NT2/D1 (cell line): Measurements from ENCODE around the gene RASGRP2.
A peak's percentile ranks its signal among the peaks of the same experiment; 100 is the strongest.

Experiments
- DNase-seq: peaks from one replicate; pipeline ENCODE4 v3.0.0-alpha.2; 2011; ENCODE audit warnings: low read depth, low spot score
- H3K27me3 ChIP-seq: 2 replicates; pipeline ENCODE4 v1.6.0; 2011; ENCODE audit warnings: mild to moderate bottlenecking; ENCODE audit not compliant: insufficient read length, insufficient read depth
- H3K36me3 ChIP-seq: 2 replicates; pipeline ENCODE4 v1.6.1; 2011; ENCODE audit warnings: mild to moderate bottlenecking, low read length, mixed read lengths; ENCODE audit not compliant: insufficient read depth, insufficient read length
- H3K4me1 ChIP-seq: 2 replicates; pipeline ENCODE4 v1.5.1; 2011; ENCODE audit not compliant: insufficient read depth, insufficient read length
- H3K4me3 ChIP-seq: 2 replicates; pipeline ENCODE4 v1.5.1; 2011; ENCODE audit warnings: low read depth; ENCODE audit not compliant: insufficient read length
- H3K9ac ChIP-seq: 2 replicates; pipeline ENCODE4 v1.6.0; 2011; ENCODE audit warnings: low read depth; ENCODE audit not compliant: insufficient read length
- H3K9me3 ChIP-seq: 2 replicates; pipeline ENCODE4 v1.5.1; 2011; ENCODE audit warnings: mild to moderate bottlenecking, low read length; ENCODE audit not compliant: insufficient read depth
- SUZ12 ChIP-seq: IDR thresholded peaks from 2 replicates; pipeline ENCODE4 v1.6.1; 2011; ENCODE audit not compliant: insufficient read length, insufficient read depth; ENCODE audit errors: extremely low read depth
- YY1 ChIP-seq: IDR thresholded peaks from 2 replicates; pipeline ENCODE4 v1.6.1; 2011; ENCODE audit not compliant: insufficient read length, insufficient read depth
- ZNF274 ChIP-seq: IDR thresholded peaks from 2 replicates; pipeline ENCODE4 v1.6.1; 2011; ENCODE audit warnings: mild to moderate bottlenecking, low read depth, low read length

Gene RASGRP2

GRCh38 chr11:64717268-64717578, 26.7 kb downstream of the RASGRP2 start:
- no peaks in the 10 kb centered on the region for H3K9me3 ChIP-seq

DNA sequence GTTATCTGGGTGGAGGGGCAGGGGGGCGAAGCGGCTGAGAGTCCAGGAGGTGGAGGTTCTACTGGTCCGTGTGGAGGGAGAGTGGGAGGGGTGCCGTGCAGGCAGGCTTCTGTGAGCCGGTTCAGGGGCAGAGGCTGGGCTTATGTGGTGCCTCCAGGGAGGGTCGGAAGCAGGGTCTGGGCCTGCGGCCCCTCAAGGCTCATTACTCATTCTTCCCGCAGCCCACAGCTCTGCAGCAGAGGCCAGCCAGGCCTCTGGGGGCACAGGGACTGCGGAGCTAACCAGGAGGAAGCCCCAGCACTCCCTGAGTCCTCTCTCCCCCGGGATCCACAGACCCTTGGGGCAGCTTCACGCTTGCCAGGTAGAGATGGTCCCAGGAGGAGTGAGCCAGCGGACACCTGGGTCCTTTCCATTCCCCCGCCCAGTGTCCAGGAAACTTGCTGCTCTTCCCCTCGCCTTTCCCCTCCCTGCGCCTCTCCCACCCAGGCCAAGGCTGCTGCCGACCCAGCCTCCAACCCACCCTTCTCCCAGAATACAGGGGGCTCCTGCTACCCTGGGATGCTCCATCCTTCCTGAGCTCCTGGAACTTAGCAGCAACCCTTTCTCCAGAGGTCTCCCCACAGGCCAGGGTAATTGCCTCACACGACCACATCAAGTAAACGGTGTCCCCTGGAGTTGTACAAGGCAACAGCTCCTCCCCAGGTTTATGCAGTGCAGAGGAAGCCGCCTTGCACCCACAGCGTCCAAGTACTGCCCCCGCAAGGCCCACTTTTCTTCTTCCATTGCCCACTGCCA, 27.3 kb downstream of the RASGRP2 start:
- no peaks in the 10 kb centered on the region for H3K9me3 ChIP-seq
- peaks cover 17% of the 10 kb centered on the region for H3K4me1 ChIP-seq
- TF ChIP-seq ZNF274 (no peak), YY1 (no peak), SUZ12 (no peak)
- no peaks in the 10 kb centered on the region for H3K36me3 ChIP-seq
- no peak overlapping the region for H3K4me3 ChIP-seq
- H3K27me3 ChIP-seq: peaks cover 75% of the 10 kb centered on the region
- peak overlapping the region; percentile 24 for H3K9ac ChIP-seq
- DNase-seq: no peak

More at GRCh38 chr11:64717268-64717578, 26.7 kb downstream of the RASGRP2 start:
- TF ChIP-seq SUZ12 (no peak), ZNF274 (no peak), YY1 (no peak)
- no peak overlapping the region for H3K9ac ChIP-seq
- H3K36me3 ChIP-seq: no peaks in the 10 kb centered on the region
- H3K4me1 ChIP-seq: peaks cover 14% of the 10 kb centered on the region
- peaks cover 75% of the 10 kb centered on the region for H3K27me3 ChIP-seq
- no peak overlapping the region for H3K4me3 ChIP-seq
- DNase-seq: no peak

- Histone ChIP-seq H3K27me3 (peaks cover 71% of the 10 kb centered on the region), H3K4me3 (no peak overlapping the region)
- no peak for TF ChIP-seq ZNF274
- TF ChIP-seq YY1: no peak
- TF ChIP-seq SUZ12: no peak
Measured at GRCh38 chr11:64715756-64716472, 28.0 kb downstream of the RASGRP2 start.

GRCh38 chr11:64715110-64715509, 28.8 kb downstream of the RASGRP2 start:
- H3K9ac ChIP-seq: no peak overlapping the region
- H3K36me3 ChIP-seq: no peaks in the 10 kb centered on the region
- peaks cover 25% of the 10 kb centered on the region for H3K4me1 ChIP-seq
- H3K4me3 ChIP-seq: no peak overlapping the region
- no peaks in the 10 kb centered on the region for H3K9me3 ChIP-seq
- peaks cover 63% of the 10 kb centered on the region for H3K27me3 ChIP-seq
- TF ChIP-seq SUZ12 (no peak), ZNF274 (no peak), YY1 (no peak)
- no peak for DNase-seq

More at GRCh38 chr11:64715756-64716472, 28.0 kb downstream of the RASGRP2 start:
- H3K4me1 ChIP-seq: peaks cover 20% of the 10 kb centered on the region
- no peaks in the 10 kb centered on the region for H3K36me3 ChIP-seq
- no peak for DNase-seq
- H3K9ac ChIP-seq: no peak overlapping the region
- no peaks in the 10 kb centered on the region for H3K9me3 ChIP-seq

- Histone ChIP-seq H3K4me1 (peaks cover 26% of the 10 kb centered on the region), H3K9me3 (no peaks in the 10 kb centered on the region), H3K9ac (no peak overlapping the region), H3K27me3 (peaks cover 58% of the 10 kb centered on the region), H3K36me3 (no peaks in the 10 kb centered on the region), H3K4me3 (no peak overlapping the region)
- TF ChIP-seq ZNF274 (no peak), SUZ12 (no peak), YY1 (no peak)
- no peak for DNase-seq
Measured at GRCh38 chr11:64714666-64715065, 29.3 kb downstream of the RASGRP2 start.

DNA sequence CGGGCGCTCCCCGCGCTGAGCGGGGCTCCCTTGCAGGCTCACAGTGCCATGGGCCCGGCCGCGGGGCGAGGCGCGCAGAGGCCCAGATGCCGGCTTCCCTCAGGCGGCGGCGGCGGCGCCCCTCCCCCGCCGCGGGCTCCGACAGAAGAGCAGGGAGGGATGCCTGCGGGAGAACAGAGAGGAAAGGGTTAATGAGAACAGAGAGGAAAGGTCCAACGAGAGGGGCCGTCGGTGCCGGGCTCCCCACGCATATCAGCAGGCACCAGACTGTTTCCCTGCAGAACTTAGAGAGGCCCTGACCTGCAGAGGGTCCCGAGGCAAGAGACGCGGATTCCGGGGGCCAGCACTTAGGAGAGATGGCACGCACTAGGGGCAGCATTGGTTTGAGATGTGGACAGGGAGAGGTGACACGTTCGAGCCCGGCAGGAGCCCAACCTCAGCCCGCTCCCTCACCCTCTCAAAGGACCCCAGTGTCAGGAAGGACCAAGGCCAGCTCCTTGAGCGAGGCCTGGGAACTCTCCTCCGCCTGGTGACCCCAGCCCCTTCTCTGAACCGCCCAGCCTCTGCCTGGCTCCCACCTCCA, 30.1 kb downstream of the RASGRP2 start:
- no peaks in the 10 kb centered on the region for H3K36me3 ChIP-seq
- peak overlapping the region; percentile 10 for H3K4me3 ChIP-seq
- no peak for DNase-seq
- peaks cover 26% of the 10 kb centered on the region for H3K4me1 ChIP-seq
- TF ChIP-seq ZNF274: no peak
- no peak for TF ChIP-seq YY1
- no peak for TF ChIP-seq SUZ12
- no peak overlapping the region for H3K9ac ChIP-seq
- H3K27me3 ChIP-seq: peaks cover 55% of the 10 kb centered on the region
- H3K9me3 ChIP-seq: no peaks in the 10 kb centered on the region
